MM.1S (cell line): ENCODE data around the gene URB1.

Experiments used
- EZH2 ChIP-seq: fragments of 300-600 bp; sonication (generic); optimal IDR thresholded peaks from 2 replicates; pipeline ENCODE3; 2017; ENCODE audit warnings: low read depth, mild to moderate bottlenecking, antibody characterized with exemption, low read length, mixed read lengths
- EZH2phosphoT487 ChIP-seq: fragments of 300-600 bp; sonication (generic); IDR thresholded peaks from 2 replicates; pipeline ENCODE4 v1.6.1; 2018; ENCODE audit warnings: antibody characterized with exemption, low read length
- TF ChIP-seq, protein P1 (sequence below): fragments of 300-600 bp; sonication (generic); IDR thresholded peaks from 2 replicates; pipeline ENCODE4 v1.5.1; 2016; ENCODE audit warnings: antibody characterized with exemption, low read length, mixed read lengths

DNA sequence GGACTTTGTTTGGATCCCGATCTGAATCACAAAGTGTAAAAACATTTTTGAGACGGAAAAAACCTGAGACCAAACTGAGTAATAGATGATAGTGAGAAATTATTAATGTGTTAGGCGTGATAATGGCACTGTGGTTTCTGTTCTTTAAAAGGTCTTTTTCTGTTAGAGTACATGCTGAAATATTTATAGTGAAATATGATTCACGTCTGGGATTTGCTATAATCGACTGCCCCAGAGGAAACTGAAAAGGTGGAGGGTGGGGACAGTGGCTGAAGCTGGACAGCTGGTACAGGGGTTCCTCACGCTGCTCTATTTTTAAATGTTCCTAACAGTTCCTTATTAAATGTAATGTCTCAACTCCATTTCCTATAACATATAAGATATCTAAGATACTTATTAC lies 11.2 kb downstream of the URB1 start:
- TF ChIP-seq, protein P1, sequence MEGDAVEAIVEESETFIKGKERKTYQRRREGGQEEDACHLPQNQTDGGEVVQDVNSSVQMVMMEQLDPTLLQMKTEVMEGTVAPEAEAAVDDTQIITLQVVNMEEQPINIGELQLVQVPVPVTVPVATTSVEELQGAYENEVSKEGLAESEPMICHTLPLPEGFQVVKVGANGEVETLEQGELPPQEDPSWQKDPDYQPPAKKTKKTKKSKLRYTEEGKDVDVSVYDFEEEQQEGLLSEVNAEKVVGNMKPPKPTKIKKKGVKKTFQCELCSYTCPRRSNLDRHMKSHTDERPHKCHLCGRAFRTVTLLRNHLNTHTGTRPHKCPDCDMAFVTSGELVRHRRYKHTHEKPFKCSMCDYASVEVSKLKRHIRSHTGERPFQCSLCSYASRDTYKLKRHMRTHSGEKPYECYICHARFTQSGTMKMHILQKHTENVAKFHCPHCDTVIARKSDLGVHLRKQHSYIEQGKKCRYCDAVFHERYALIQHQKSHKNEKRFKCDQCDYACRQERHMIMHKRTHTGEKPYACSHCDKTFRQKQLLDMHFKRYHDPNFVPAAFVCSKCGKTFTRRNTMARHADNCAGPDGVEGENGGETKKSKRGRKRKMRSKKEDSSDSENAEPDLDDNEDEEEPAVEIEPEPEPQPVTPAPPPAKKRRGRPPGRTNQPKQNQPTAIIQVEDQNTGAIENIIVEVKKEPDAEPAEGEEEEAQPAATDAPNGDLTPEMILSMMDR: no peak
- no peak for TF ChIP-seq EZH2
- no peak for TF ChIP-seq EZH2phosphoT487
